H1 (cell line): ENCODE data around the gene DNAAF3. TPM values are rescaled to one million over a fixed set of nuclear protein-coding genes. Genes with fewer than 3 reads are reported as not detected.

ENCODE experiments used
- CTCF ChIA-PET: fragments of 300-600 bp; sonication (Branson Sonifier 250); formaldehyde crosslinking; loops from one replicate; lab custom pipeline; 2021; ENCODE audit not compliant: partially characterized antibody; lab: Charles Lee
- POLR2A ChIA-PET: fragments of 300-600 bp; sonication (Branson Sonifier 250); formaldehyde crosslinking; loops from one replicate; lab custom pipeline; 2021; ENCODE audit warnings: inconsistent platforms; ENCODE audit not compliant: partially characterized antibody; lab: Charles Lee
- DNase-seq, 2 experiments: peaks; one replicate each; pipeline versions ENCODE4 v3.0.0 to v3.0.0-alpha.2; 2010 to 2022; ENCODE audit warnings: low spot score in 2 of 2, low read depth in 1 of 2, mixed read lengths in 1 of 2
- FAIRE-seq: peaks from 2 replicates; lab custom pipeline; 2011; peaks lifted over from hg19 to GRCh38; lab: Jason Lieb, UNC
- H2AFZ ChIP-seq: 2 replicates; pipeline ENCODE4 v1.8.1; 2012; ENCODE audit warnings: low read length, inconsistent platforms
- H2AK5ac ChIP-seq: 2 replicates; pipeline ENCODE4 v1.6.1; 2013; ENCODE audit warnings: low read depth, low read length
- H2BK120ac ChIP-seq: replicated peaks from 2 replicates; pipeline ENCODE3; 2013; ENCODE audit warnings: low read depth, low read length, inconsistent platforms
- H2BK12ac ChIP-seq: 2 replicates; pipeline ENCODE4 v1.6.1; 2013; ENCODE audit warnings: low read depth, low read length
- H2BK15ac ChIP-seq: 2 replicates; pipeline ENCODE4 v1.6.1; 2013; ENCODE audit warnings: low read length
- H2BK20ac ChIP-seq: 2 replicates; pipeline ENCODE4 v1.6.1; 2013; ENCODE audit warnings: low read length
- H2BK5ac ChIP-seq: 2 replicates; pipeline ENCODE4 v1.6.1; 2013; ENCODE audit warnings: low read depth, low read length
- H3K14ac ChIP-seq: 2 replicates; pipeline ENCODE4 v1.6.1; 2013; ENCODE audit warnings: inconsistent platforms; ENCODE audit not compliant: insufficient read length
- H3K18ac ChIP-seq: 2 replicates; pipeline ENCODE4 v1.6.1; 2013; ENCODE audit warnings: low read length; ENCODE audit errors: extremely low read depth
- H3K23ac ChIP-seq: 2 replicates; pipeline ENCODE4 v1.6.1; 2013; ENCODE audit warnings: inconsistent platforms; ENCODE audit not compliant: insufficient read length
- H3K23me2 ChIP-seq: 2 replicates; pipeline ENCODE4 v1.6.1; 2013; ENCODE audit warnings: low read depth, low read length
- H3K27ac ChIP-seq: 2 replicates; pipeline ENCODE4 v1.6.1; 2011; ENCODE audit warnings: low read depth, low read length, inconsistent platforms
- H3K27me3 ChIP-seq, 4 experiments: replicated peaks in 1 of 4; 1 replicate in 1 of 4; 2 replicates in 3 of 4; pipeline versions ENCODE4 v1.6.1 to v1.8.1; 2011 to 2013; ENCODE audit warnings: low read length in 3 of 4, mild to moderate bottlenecking in 3 of 4, inconsistent platforms in 2 of 4, mixed read lengths in 2 of 4, moderate library complexity in 1 of 4; ENCODE audit not compliant: control insufficient read depth in 3 of 4, insufficient read depth in 3 of 4; ENCODE audit errors: extremely low read depth in 1 of 4
- H3K36me3 ChIP-seq, 4 experiments: 2 replicates each; pipeline versions ENCODE4 v1.6.1 to v1.8.1; 2011 to 2013; ENCODE audit warnings: mild to moderate bottlenecking in 4 of 4, low read length in 3 of 4, moderate library complexity in 2 of 4, control low read depth in 1 of 4, inconsistent platforms in 1 of 4; ENCODE audit not compliant: insufficient read depth in 4 of 4, control insufficient read depth in 2 of 4
- H3K4ac ChIP-seq: replicated peaks from 2 replicates; pipeline ENCODE3; 2013; ENCODE audit warnings: low read length, low read depth, mixed read lengths, inconsistent platforms; ENCODE audit not compliant: insufficient read length
- H3K4me1 ChIP-seq, 4 experiments: replicated peaks in 1 of 4; 1 replicate in 1 of 4; 2 replicates in 3 of 4; pipeline versions ENCODE4 v1.6.1 to v1.8.1; 2011 to 2013; ENCODE audit warnings: low read length in 3 of 4, inconsistent platforms in 2 of 4, mixed read lengths in 1 of 4; ENCODE audit not compliant: insufficient read depth in 4 of 4, control insufficient read depth in 3 of 4
- H3K4me2 ChIP-seq, 2 experiments: 2 replicates each; pipeline versions ENCODE4 v1.6.1 to v1.8.1; 2011 to 2013; ENCODE audit warnings: low read depth in 2 of 2, low read length in 2 of 2, control low read depth in 1 of 2, inconsistent platforms in 1 of 2, mild to moderate bottlenecking in 1 of 2; ENCODE audit not compliant: insufficient read depth in 1 of 2
- H3K4me3 ChIP-seq, 4 experiments: fragments of 200-600, 300-600 bp in 1 of 4; sonication (generic), shearing (Covaris generic), sonication (Bioruptor Twin) in 1 of 4; 2 replicates each; pipeline versions ENCODE4 v1.5.1 to v1.8.1; 2011 to 2016; ENCODE audit warnings: low read length in 4 of 4, low read depth in 3 of 4, control low read depth in 2 of 4, inconsistent platforms in 2 of 4, mild to moderate bottlenecking in 2 of 4, mixed read lengths in 1 of 4, moderate library complexity in 1 of 4; ENCODE audit not compliant: insufficient read depth in 2 of 4; ENCODE audit errors: extremely low read depth in 1 of 4
- H3K56ac ChIP-seq: replicated peaks from 2 replicates; pipeline ENCODE3; 2013; ENCODE audit warnings: low read depth, mild to moderate bottlenecking, mixed read lengths, low read length, inconsistent platforms; ENCODE audit not compliant: insufficient read length
- H3K79me1 ChIP-seq: 2 replicates; pipeline ENCODE4 v1.6.1; 2013; ENCODE audit warnings: low read depth, low read length, control low read depth
- H3K79me2 ChIP-seq, 2 experiments: 2 replicates each; pipeline versions ENCODE4 v1.6.1 to v1.8.1; 2012 to 2013; ENCODE audit warnings: low read length in 2 of 2, mild to moderate bottlenecking in 2 of 2, inconsistent platforms in 1 of 2; ENCODE audit not compliant: insufficient read depth in 2 of 2, control insufficient read depth in 1 of 2
- H3K9ac ChIP-seq, 4 experiments: replicated peaks in 1 of 4; 1 replicate in 1 of 4; 2 replicates in 3 of 4; pipeline versions ENCODE4 v1.6.1 to v1.8.1; 2011 to 2013; ENCODE audit warnings: low read depth in 3 of 4, low read length in 3 of 4, control low read depth in 2 of 4, mild to moderate bottlenecking in 2 of 4, moderate library complexity in 2 of 4, inconsistent platforms in 1 of 4; ENCODE audit errors: extremely low read depth in 1 of 4
- H3K9me3 ChIP-seq, 2 experiments: 2 replicates each; pipeline versions ENCODE4 v1.6.1 to v1.8.1; 2012 to 2013; ENCODE audit warnings: mild to moderate bottlenecking in 2 of 2, moderate library complexity in 2 of 2, control low read depth in 1 of 2, inconsistent platforms in 1 of 2, low read depth in 1 of 2, low read length in 1 of 2, mixed read lengths in 1 of 2; ENCODE audit not compliant: insufficient read depth in 2 of 2
- H4K20me1 ChIP-seq, 2 experiments: replicated peaks in 1 of 2; 2 replicates each; pipeline versions ENCODE3 to v1.8.1; 2011 to 2013; ENCODE audit warnings: inconsistent platforms in 2 of 2, low read length in 2 of 2, mild to moderate bottlenecking in 1 of 2; ENCODE audit not compliant: insufficient read depth in 2 of 2, control insufficient read depth in 1 of 2
- H4K5ac ChIP-seq: 2 replicates; pipeline ENCODE4 v1.6.1; 2013; ENCODE audit warnings: low read length, low read depth, mixed read lengths, inconsistent platforms; ENCODE audit not compliant: insufficient read length
- H4K8ac ChIP-seq: 2 replicates; pipeline ENCODE4 v1.8.0; 2013; ENCODE audit warnings: mild to moderate bottlenecking, moderate library complexity, low read length, inconsistent platforms; ENCODE audit not compliant: insufficient read depth; ENCODE audit errors: extremely low read depth
- H4K91ac ChIP-seq: replicated peaks from 2 replicates; pipeline ENCODE3; 2013; ENCODE audit warnings: low read length, mixed read lengths, inconsistent platforms; ENCODE audit not compliant: insufficient read length
- CTCF ChIP-seq, 3 experiments: IDR thresholded peaks; 1 replicate in 2 of 3; 2 replicates in 1 of 3; pipeline versions ENCODE4 v1.5.1 to v1.6.1; 2011; ENCODE audit warnings: low read length in 3 of 3, mild to moderate bottlenecking in 3 of 3, inconsistent platforms in 2 of 3, low read depth in 1 of 3, moderate library complexity in 1 of 3; ENCODE audit not compliant: insufficient read depth in 1 of 3; ENCODE audit errors: control extremely low read depth in 1 of 3
- JUND ChIP-seq: IDR thresholded peaks from 2 replicates; pipeline ENCODE4 v1.6.1; 2011; ENCODE audit warnings: mild to moderate bottlenecking, improper control_type of control experiment, low read length
- RAD21 ChIP-seq, 2 experiments: IDR thresholded peaks in 1 of 2; conservative IDR thresholded peaks in 1 of 2; 2 replicates each; pipeline ENCODE4 v1.6.1; 2011; ENCODE audit warnings: low read depth in 2 of 2, low read length in 2 of 2, improper control_type of control experiment in 1 of 2, inconsistent platforms in 1 of 2, mild to moderate bottlenecking in 1 of 2, moderate library complexity in 1 of 2
- RNF2 ChIP-seq: fragments of 200-900, 300-1000 bp; sonication (generic); IDR thresholded peaks from 2 replicates; pipeline ENCODE4 v1.7.1; 2016; ENCODE audit warnings: borderline replicate concordance, low read depth, mild to moderate bottlenecking, antibody characterized with exemption, low read length; ENCODE audit not compliant: poor library complexity, severe bottlenecking; ENCODE audit errors: missing control alignments
- WGBS, 2 experiments: shearing (Covaris generic) in 1 of 2; methylation state at CpG; one replicate each; pipeline versions ENCODE4 v1.1.6 to v1.1.7; 2013 to 2015; ENCODE audit warnings: low lambda C conversion rate in 2 of 2, mixed read lengths in 2 of 2, inconsistent platforms in 1 of 2, low coverage in 1 of 2, missing lambda C conversion rate in 1 of 2; ENCODE audit not compliant: insufficient replicate concordance in 2 of 2, insufficient coverage in 1 of 2, insufficient read length in 1 of 2; ENCODE audit errors: extremely low coverage in 1 of 2, missing lambda C conversion rate in 1 of 2; 5-methylcytosine and 5-hydroxymethylcytosine counted together
- polyA plus RNA-seq, 7 experiments: library from polyadenylated mRNA; depleted of rRNA in 3 of 7; stranded (reverse) in 5 of 7; unstranded in 2 of 7; fragments of >200 nt in 5 of 7; fragments of 200-250 nt in 2 of 7; gene quantifications; 1 replicate in 5 of 7; 2 replicates in 1 of 7; 4 replicates in 1 of 7; pipeline versions ENCODE4 v1.2.1 to v1.2.3, GENCODE V29; 2011 to 2013; ENCODE audit warnings: missing spikeins in 2 of 7, mixed read lengths in 2 of 7
- total RNA-seq: library from RNA; stranded (reverse); fragmentation: NEBNext Ultra II Directional; extraction: Animal tissue kit (Norgen Biotek cat#: 25700); gene quantifications from 2 replicates; pipeline ENCODE4 v1.2.1, GENCODE V29; 2021

The DNAAF3 gene
- total and polyA plus RNA-seq, 2 of the 8 experiments (the other 6 are each of a cell fraction or from before 2014, with no cell fraction given): 5.4 to 8.0 TPM

GRCh38 chr19:55132453-55133129 is 33.8 kb downstream of the DNAAF3 start:
- FAIRE-seq: no peak
- no peak overlapping the region for H3K4me3 ChIP-seq
- H3K23ac ChIP-seq: no peak overlapping the region
- no peak overlapping the region for H2BK12ac ChIP-seq
- no peak overlapping the region for H3K9ac ChIP-seq
- no peak overlapping the region for H2BK15ac ChIP-seq
- H3K4me2 ChIP-seq: no peak overlapping the region
- H2AK5ac ChIP-seq: no peak overlapping the region
- H3K36me3 ChIP-seq: peaks cover 0 to 19% (median 4%) of the 10 kb centered on the region in 4 experiments; a peak in 4 of 8 replicates
- H3K23me2 ChIP-seq: no peaks in the 10 kb centered on the region; the same call in 1 of the 2 replicates
- H3K4me1 ChIP-seq: peaks cover 0 to 2% (median 0%) of the 10 kb centered on the region in 4 experiments; a peak in 1 of 7 replicates
- H4K91ac ChIP-seq: no peak overlapping the region
- ChIA-PET POLR2A (interaction anchor here (0.7 to 2.7 kb wide), 8 partner anchors 8 to 46 kb away, joined by 3 to 14 read pairs (median 4); no protein-coding TSS in a partner anchor), CTCF (interaction anchor here (0.6 to 3.3 kb wide), 11 partner anchors 9 to 286 kb away, joined by 3 to 17 read pairs (median 5); partner anchors contain the start of gene PPP1R12C)
- no peak overlapping the region for H3K18ac ChIP-seq
- no peak overlapping the region for H4K8ac ChIP-seq
- H2AFZ ChIP-seq: no peak overlapping the region
- no peaks in the 10 kb centered on the region for H3K79me2 ChIP-seq
- H3K79me1 ChIP-seq: no peaks in the 10 kb centered on the region
- no peak overlapping the region for H3K14ac ChIP-seq
- H2BK120ac ChIP-seq: no peak overlapping the region
- H3K4ac ChIP-seq: no peak overlapping the region
- H3K9me3 ChIP-seq: no peaks in the 10 kb centered on the region
- H3K56ac ChIP-seq: no peak overlapping the region
- no peaks in the 10 kb centered on the region for H3K27me3 ChIP-seq
- WGBS, 2 experiments: 92% methylated on average over 14 of the region's 14 CpGs; no CpG with 5 or more reads in 1 of the 2 experiments
- H3K27ac ChIP-seq: no peak overlapping the region
- H2BK5ac ChIP-seq: no peak overlapping the region
- H4K20me1 ChIP-seq: no peaks in the 10 kb centered on the region
- TF ChIP-seq JUND: no peak
- 0 out of 4 replicates have a peak, but pooled peaks of 1 of the 3 experiments have one; percentile 5 for TF ChIP-seq CTCF (IDR thresholded peaks at IDR 0.05; ENCODE audit: control extremely low read depth in 1 of 3, insufficient read depth in 1 of 3, low read depth in 1 of 3, low read length in 3 of 3)
- TF ChIP-seq RNF2: no peak
- peak in 1 of 2 experiments; percentile 39; a peak in 2 of 4 replicates for TF ChIP-seq RAD21 (IDR thresholded peaks at IDR 0.05 in 1 of 2, conservative IDR thresholded peaks at IDR 0.05 in 1 of 2; ENCODE audit: low read depth in 2 of 2, low read length in 2 of 2)
- TF ChIP-seq, all 59 proteins: peak for 2
- Histone ChIP-seq H2BK20ac (no peak overlapping the region), H4K5ac (no peak overlapping the region)
- DNase-seq: no peak
